Panc1 (cell line): ENCODE results near the gene CLHC1.

Experiments used
- POLR2AphosphoS5 ChIP-seq: IDR thresholded peaks from 2 replicates; pipeline ENCODE4 v1.6.1; 2012; ENCODE audit warnings: mild to moderate bottlenecking, low read depth, low read length, moderate library complexity
- REST ChIP-seq, 2 experiments: IDR thresholded peaks; 2 replicates each; pipeline ENCODE4 v1.6.1; 2011 to 2012; ENCODE audit warnings: low read depth in 2 of 2, control low read depth in 1 of 2, low read length in 1 of 2, mild to moderate bottlenecking in 1 of 2, moderate library complexity in 1 of 2; ENCODE audit not compliant: insufficient read depth in 1 of 2
- SIN3A ChIP-seq: IDR thresholded peaks from 2 replicates; pipeline ENCODE4 v1.6.1; 2012; ENCODE audit warnings: low read depth, mild to moderate bottlenecking, low read length, moderate library complexity, borderline replicate concordance; ENCODE audit not compliant: insufficient read depth
- TF ChIP-seq, protein P1 (sequence below): fragments of 450-650 bp; IDR thresholded peaks from 2 replicates; pipeline ENCODE4 v1.5.1; 2017; ENCODE audit warnings: mild to moderate bottlenecking

GRCh38 chr2:55175254-55176093, 56.6 kb downstream of the CLHC1 start:
- TF ChIP-seq, protein P1, sequence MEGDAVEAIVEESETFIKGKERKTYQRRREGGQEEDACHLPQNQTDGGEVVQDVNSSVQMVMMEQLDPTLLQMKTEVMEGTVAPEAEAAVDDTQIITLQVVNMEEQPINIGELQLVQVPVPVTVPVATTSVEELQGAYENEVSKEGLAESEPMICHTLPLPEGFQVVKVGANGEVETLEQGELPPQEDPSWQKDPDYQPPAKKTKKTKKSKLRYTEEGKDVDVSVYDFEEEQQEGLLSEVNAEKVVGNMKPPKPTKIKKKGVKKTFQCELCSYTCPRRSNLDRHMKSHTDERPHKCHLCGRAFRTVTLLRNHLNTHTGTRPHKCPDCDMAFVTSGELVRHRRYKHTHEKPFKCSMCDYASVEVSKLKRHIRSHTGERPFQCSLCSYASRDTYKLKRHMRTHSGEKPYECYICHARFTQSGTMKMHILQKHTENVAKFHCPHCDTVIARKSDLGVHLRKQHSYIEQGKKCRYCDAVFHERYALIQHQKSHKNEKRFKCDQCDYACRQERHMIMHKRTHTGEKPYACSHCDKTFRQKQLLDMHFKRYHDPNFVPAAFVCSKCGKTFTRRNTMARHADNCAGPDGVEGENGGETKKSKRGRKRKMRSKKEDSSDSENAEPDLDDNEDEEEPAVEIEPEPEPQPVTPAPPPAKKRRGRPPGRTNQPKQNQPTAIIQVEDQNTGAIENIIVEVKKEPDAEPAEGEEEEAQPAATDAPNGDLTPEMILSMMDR = peak; percentile 70; the same call in 1 of the 2 replicates
- TF ChIP-seq POLR2AphosphoS5 (no peak), REST (IDR thresholded peaks at IDR 0.05; ENCODE audit: insufficient read depth in 1 of 2, low read depth in 2 of 2, low read length in 1 of 2) (no peak), SIN3A (no peak)
